H1 (cell line): Measurements from ENCODE around the gene CYP26C1. TPM values are rescaled to one million over a fixed set of nuclear protein-coding genes. Genes with fewer than 3 reads are reported as not detected.

Experiments used
- CTCF ChIA-PET: fragments of 300-600 bp; sonication (Branson Sonifier 250); formaldehyde crosslinking; loops from one replicate; lab custom pipeline; 2021; ENCODE audit not compliant: partially characterized antibody; lab: Charles Lee
- POLR2A ChIA-PET: fragments of 300-600 bp; sonication (Branson Sonifier 250); formaldehyde crosslinking; loops from one replicate; lab custom pipeline; 2021; ENCODE audit warnings: inconsistent platforms; ENCODE audit not compliant: partially characterized antibody; lab: Charles Lee
- DNase-seq, 2 experiments: peaks; one replicate each; pipeline versions ENCODE4 v3.0.0 to v3.0.0-alpha.2; 2010 to 2022; ENCODE audit warnings: low spot score in 2 of 2, low read depth in 1 of 2, mixed read lengths in 1 of 2
- FAIRE-seq: peaks from 2 replicates; lab custom pipeline; 2011; peaks lifted over from hg19 to GRCh38; lab: Jason Lieb, UNC
- H2AFZ ChIP-seq: 2 replicates; pipeline ENCODE4 v1.8.1; 2012; ENCODE audit warnings: low read length, inconsistent platforms
- H2AK5ac ChIP-seq: 2 replicates; pipeline ENCODE4 v1.6.1; 2013; ENCODE audit warnings: low read depth, low read length
- H2BK120ac ChIP-seq: replicated peaks from 2 replicates; pipeline ENCODE3; 2013; ENCODE audit warnings: low read depth, low read length, inconsistent platforms
- H2BK12ac ChIP-seq: 2 replicates; pipeline ENCODE4 v1.6.1; 2013; ENCODE audit warnings: low read depth, low read length
- H2BK15ac ChIP-seq: 2 replicates; pipeline ENCODE4 v1.6.1; 2013; ENCODE audit warnings: low read length
- H2BK20ac ChIP-seq: 2 replicates; pipeline ENCODE4 v1.6.1; 2013; ENCODE audit warnings: low read length
- H2BK5ac ChIP-seq: 2 replicates; pipeline ENCODE4 v1.6.1; 2013; ENCODE audit warnings: low read depth, low read length
- H3K14ac ChIP-seq: 2 replicates; pipeline ENCODE4 v1.6.1; 2013; ENCODE audit warnings: inconsistent platforms; ENCODE audit not compliant: insufficient read length
- H3K18ac ChIP-seq: 2 replicates; pipeline ENCODE4 v1.6.1; 2013; ENCODE audit warnings: low read length; ENCODE audit errors: extremely low read depth
- H3K23ac ChIP-seq: 2 replicates; pipeline ENCODE4 v1.6.1; 2013; ENCODE audit warnings: inconsistent platforms; ENCODE audit not compliant: insufficient read length
- H3K23me2 ChIP-seq: 2 replicates; pipeline ENCODE4 v1.6.1; 2013; ENCODE audit warnings: low read depth, low read length
- H3K27ac ChIP-seq: 2 replicates; pipeline ENCODE4 v1.6.1; 2011; ENCODE audit warnings: low read depth, low read length, inconsistent platforms
- H3K27me3 ChIP-seq, 4 experiments: replicated peaks in 1 of 4; 1 replicate in 1 of 4; 2 replicates in 3 of 4; pipeline versions ENCODE4 v1.6.1 to v1.8.1; 2011 to 2013; ENCODE audit warnings: low read length in 3 of 4, mild to moderate bottlenecking in 3 of 4, inconsistent platforms in 2 of 4, mixed read lengths in 2 of 4, moderate library complexity in 1 of 4; ENCODE audit not compliant: control insufficient read depth in 3 of 4, insufficient read depth in 3 of 4; ENCODE audit errors: extremely low read depth in 1 of 4
- H3K36me3 ChIP-seq, 4 experiments: 2 replicates each; pipeline versions ENCODE4 v1.6.1 to v1.8.1; 2011 to 2013; ENCODE audit warnings: mild to moderate bottlenecking in 4 of 4, low read length in 3 of 4, moderate library complexity in 2 of 4, control low read depth in 1 of 4, inconsistent platforms in 1 of 4; ENCODE audit not compliant: insufficient read depth in 4 of 4, control insufficient read depth in 2 of 4
- H3K4ac ChIP-seq: replicated peaks from 2 replicates; pipeline ENCODE3; 2013; ENCODE audit warnings: low read length, low read depth, mixed read lengths, inconsistent platforms; ENCODE audit not compliant: insufficient read length
- H3K4me1 ChIP-seq, 4 experiments: replicated peaks in 1 of 4; 1 replicate in 1 of 4; 2 replicates in 3 of 4; pipeline versions ENCODE4 v1.6.1 to v1.8.1; 2011 to 2013; ENCODE audit warnings: low read length in 3 of 4, inconsistent platforms in 2 of 4, mixed read lengths in 1 of 4; ENCODE audit not compliant: insufficient read depth in 4 of 4, control insufficient read depth in 3 of 4
- H3K4me2 ChIP-seq, 2 experiments: 2 replicates each; pipeline versions ENCODE4 v1.6.1 to v1.8.1; 2011 to 2013; ENCODE audit warnings: low read depth in 2 of 2, low read length in 2 of 2, control low read depth in 1 of 2, inconsistent platforms in 1 of 2, mild to moderate bottlenecking in 1 of 2; ENCODE audit not compliant: insufficient read depth in 1 of 2
- H3K4me3 ChIP-seq, 4 experiments: fragments of 200-600, 300-600 bp in 1 of 4; sonication (generic), shearing (Covaris generic), sonication (Bioruptor Twin) in 1 of 4; 2 replicates each; pipeline versions ENCODE4 v1.5.1 to v1.8.1; 2011 to 2016; ENCODE audit warnings: low read length in 4 of 4, low read depth in 3 of 4, control low read depth in 2 of 4, inconsistent platforms in 2 of 4, mild to moderate bottlenecking in 2 of 4, mixed read lengths in 1 of 4, moderate library complexity in 1 of 4; ENCODE audit not compliant: insufficient read depth in 2 of 4; ENCODE audit errors: extremely low read depth in 1 of 4
- H3K56ac ChIP-seq: replicated peaks from 2 replicates; pipeline ENCODE3; 2013; ENCODE audit warnings: low read depth, mild to moderate bottlenecking, mixed read lengths, low read length, inconsistent platforms; ENCODE audit not compliant: insufficient read length
- H3K79me1 ChIP-seq: 2 replicates; pipeline ENCODE4 v1.6.1; 2013; ENCODE audit warnings: low read depth, low read length, control low read depth
- H3K79me2 ChIP-seq, 2 experiments: 2 replicates each; pipeline versions ENCODE4 v1.6.1 to v1.8.1; 2012 to 2013; ENCODE audit warnings: low read length in 2 of 2, mild to moderate bottlenecking in 2 of 2, inconsistent platforms in 1 of 2; ENCODE audit not compliant: insufficient read depth in 2 of 2, control insufficient read depth in 1 of 2
- H3K9ac ChIP-seq, 4 experiments: replicated peaks in 1 of 4; 1 replicate in 1 of 4; 2 replicates in 3 of 4; pipeline versions ENCODE4 v1.6.1 to v1.8.1; 2011 to 2013; ENCODE audit warnings: low read depth in 3 of 4, low read length in 3 of 4, control low read depth in 2 of 4, mild to moderate bottlenecking in 2 of 4, moderate library complexity in 2 of 4, inconsistent platforms in 1 of 4; ENCODE audit errors: extremely low read depth in 1 of 4
- H3K9me3 ChIP-seq, 2 experiments: 2 replicates each; pipeline versions ENCODE4 v1.6.1 to v1.8.1; 2012 to 2013; ENCODE audit warnings: mild to moderate bottlenecking in 2 of 2, moderate library complexity in 2 of 2, control low read depth in 1 of 2, inconsistent platforms in 1 of 2, low read depth in 1 of 2, low read length in 1 of 2, mixed read lengths in 1 of 2; ENCODE audit not compliant: insufficient read depth in 2 of 2
- H4K20me1 ChIP-seq, 2 experiments: replicated peaks in 1 of 2; 2 replicates each; pipeline versions ENCODE3 to v1.8.1; 2011 to 2013; ENCODE audit warnings: inconsistent platforms in 2 of 2, low read length in 2 of 2, mild to moderate bottlenecking in 1 of 2; ENCODE audit not compliant: insufficient read depth in 2 of 2, control insufficient read depth in 1 of 2
- H4K5ac ChIP-seq: 2 replicates; pipeline ENCODE4 v1.6.1; 2013; ENCODE audit warnings: low read length, low read depth, mixed read lengths, inconsistent platforms; ENCODE audit not compliant: insufficient read length
- H4K8ac ChIP-seq: 2 replicates; pipeline ENCODE4 v1.8.0; 2013; ENCODE audit warnings: mild to moderate bottlenecking, moderate library complexity, low read length, inconsistent platforms; ENCODE audit not compliant: insufficient read depth; ENCODE audit errors: extremely low read depth
- H4K91ac ChIP-seq: replicated peaks from 2 replicates; pipeline ENCODE3; 2013; ENCODE audit warnings: low read length, mixed read lengths, inconsistent platforms; ENCODE audit not compliant: insufficient read length
- BACH1 ChIP-seq: IDR thresholded peaks from 2 replicates; pipeline ENCODE4 v1.6.1; 2012; ENCODE audit warnings: low read length, improper control_type of control experiment
- KDM1A ChIP-seq: fragments of 200-600, 300-600 bp; sonication (generic); IDR thresholded peaks from 2 replicates; pipeline ENCODE4 v1.7.1; 2016; ENCODE audit warnings: mild to moderate bottlenecking, low read length, borderline replicate concordance
- NANOG ChIP-seq: IDR thresholded peaks from 2 replicates; pipeline ENCODE4 v1.6.1; 2011; ENCODE audit warnings: low read length, low read depth, mild to moderate bottlenecking, inconsistent platforms; ENCODE audit not compliant: insufficient read depth, poor library complexity, severe bottlenecking
- PHF8 ChIP-seq: fragments of 200-600 bp; sonication (generic); conservative IDR thresholded peaks from 2 replicates; pipeline ENCODE4 v1.7.1; 2012; ENCODE audit warnings: low read depth, mild to moderate bottlenecking, inconsistent platforms, low read length, moderate library complexity
- SIN3A ChIP-seq, 2 experiments: IDR thresholded peaks in 1 of 2; conservative IDR thresholded peaks in 1 of 2; 2 replicates each; pipeline ENCODE4 v1.6.1; 2011 to 2012; ENCODE audit warnings: low read length in 2 of 2, improper control_type of control experiment in 1 of 2, low read depth in 1 of 2, mild to moderate bottlenecking in 1 of 2
- SUZ12 ChIP-seq: fragments of 200-600 bp; sonication (generic); IDR thresholded peaks from 2 replicates; pipeline ENCODE4 v1.6.1; 2012; ENCODE audit warnings: mild to moderate bottlenecking, inconsistent platforms, low read length, moderate library complexity, mixed read lengths
- YY1 ChIP-seq: IDR thresholded peaks from 2 replicates; pipeline ENCODE4 v1.6.1; 2011; ENCODE audit warnings: low read depth, mild to moderate bottlenecking, low read length
- WGBS, 2 experiments: shearing (Covaris generic) in 1 of 2; methylation state at CpG; one replicate each; pipeline versions ENCODE4 v1.1.6 to v1.1.7; 2013 to 2015; ENCODE audit warnings: low lambda C conversion rate in 2 of 2, mixed read lengths in 2 of 2, inconsistent platforms in 1 of 2, low coverage in 1 of 2, missing lambda C conversion rate in 1 of 2; ENCODE audit not compliant: insufficient replicate concordance in 2 of 2, insufficient coverage in 1 of 2, insufficient read length in 1 of 2; ENCODE audit errors: extremely low coverage in 1 of 2, missing lambda C conversion rate in 1 of 2; 5-methylcytosine and 5-hydroxymethylcytosine counted together
- polyA plus RNA-seq, 7 experiments: library from polyadenylated mRNA; depleted of rRNA in 3 of 7; stranded (reverse) in 5 of 7; unstranded in 2 of 7; fragments of >200 nt in 5 of 7; fragments of 200-250 nt in 2 of 7; gene quantifications; 1 replicate in 5 of 7; 2 replicates in 1 of 7; 4 replicates in 1 of 7; pipeline versions ENCODE4 v1.2.1 to v1.2.3, GENCODE V29; 2011 to 2013; ENCODE audit warnings: missing spikeins in 2 of 7, mixed read lengths in 2 of 7
- total RNA-seq: library from RNA; stranded (reverse); fragmentation: NEBNext Ultra II Directional; extraction: Animal tissue kit (Norgen Biotek cat#: 25700); gene quantifications from 2 replicates; pipeline ENCODE4 v1.2.1, GENCODE V29; 2021

Gene CYP26C1
- total and polyA plus RNA-seq, 2 of the 8 experiments (the other 6 are each of a cell fraction or from before 2014, with no cell fraction given), result 0.12 to 0.28 TPM

DNA sequence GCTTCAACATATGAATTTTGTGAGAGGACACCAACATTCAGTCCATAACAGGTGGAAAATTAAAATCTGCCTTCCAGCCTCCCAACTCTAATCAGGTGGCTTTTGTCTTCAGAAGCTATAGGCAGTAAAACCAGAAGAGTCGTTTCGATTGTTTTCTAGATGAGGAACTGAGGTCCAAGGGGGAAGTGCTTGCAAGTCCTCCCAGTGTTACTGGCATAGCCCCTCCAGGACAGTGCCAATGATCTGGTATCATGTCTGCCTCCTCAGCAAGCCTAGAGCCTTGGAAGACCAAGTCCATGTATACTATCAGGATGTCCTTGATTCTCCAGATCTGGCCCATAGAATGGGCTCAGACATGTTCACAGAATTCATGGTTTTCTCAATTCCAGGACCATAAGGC lies 30.0 kb downstream of the CYP26C1 start:
- no peaks in the 10 kb centered on the region for H3K9me3 ChIP-seq
- no peak overlapping the region for H2AK5ac ChIP-seq
- TF ChIP-seq BACH1 (no peak), NANOG (no peak), YY1 (no peak), SIN3A (conservative IDR thresholded peaks at IDR 0.05 in 1 of 2, IDR thresholded peaks at IDR 0.05 in 1 of 2; ENCODE audit: low read depth in 1 of 2, low read length in 2 of 2) (no peak), SUZ12 (no peak), KDM1A (no peak), PHF8 (no peak)
- POLR2A ChIA-PET, result no interaction called here
- H3K56ac ChIP-seq, result no peak overlapping the region
- H2BK12ac ChIP-seq, result no peak overlapping the region; the same call in 1 of the 2 replicates
- no peak overlapping the region for H2BK5ac ChIP-seq
- no peaks in the 10 kb centered on the region; a peak in 1 of 7 replicates for H3K27me3 ChIP-seq
- WGBS, 2 experiments, result 96% methylated on average over 2 of the region's 2 CpGs; no CpG with 5 or more reads in 1 of the 2 experiments
- no peaks in the 10 kb centered on the region for H3K36me3 ChIP-seq
- FAIRE-seq (no peak), DNase-seq (no peak)
- H2BK15ac ChIP-seq, result no peak overlapping the region
- H2BK20ac ChIP-seq, result no peak overlapping the region
- no peaks in the 10 kb centered on the region for H3K23me2 ChIP-seq
- no peak overlapping the region for H3K18ac ChIP-seq
- no peak overlapping the region for H3K9ac ChIP-seq
- H4K8ac ChIP-seq, result no peak overlapping the region
- H3K4ac ChIP-seq, result no peak overlapping the region
- no peaks in the 10 kb centered on the region for H4K20me1 ChIP-seq
- no peak overlapping the region for H2BK120ac ChIP-seq
- no peak overlapping the region for H3K4me3 ChIP-seq
- no peak overlapping the region for H3K4me2 ChIP-seq
- no peak overlapping the region for H4K91ac ChIP-seq
- H3K27ac ChIP-seq, result no peak overlapping the region
- no peak overlapping the region for H3K23ac ChIP-seq
- CTCF ChIA-PET, result interaction anchor here (0.6 to 7.0 kb wide), 6 partner anchors 10 to 267 kb away, joined by 3 to 39 read pairs (median 4); no protein-coding TSS in a partner anchor
- no peak overlapping the region for H3K14ac ChIP-seq
- H3K4me1 ChIP-seq, result peaks cover 2 to 6% (median 4%) of the 10 kb centered on the region in 4 experiments
- no peaks in the 10 kb centered on the region for H3K79me2 ChIP-seq
- no peak overlapping the region for H2AFZ ChIP-seq
- no peak overlapping the region for H4K5ac ChIP-seq
- no peaks in the 10 kb centered on the region for H3K79me1 ChIP-seq
